K562 (cell line): Measurements from ENCODE around the gene STX7. TPM values are rescaled to one million over a fixed set of nuclear protein-coding genes. Genes with fewer than 3 reads are reported as not detected.
A peak's percentile ranks its signal among the peaks of the same experiment; 100 is the strongest.

Experiments
- BCLAF1 ChIP-seq, 2 experiments: fragments of 450-650 bp in 1 of 2; IDR thresholded peaks; 2 replicates each; pipeline ENCODE4 v1.6.1; 2011 to 2017; ENCODE audit warnings: low read depth in 2 of 2, antibody characterized with exemption in 1 of 2, borderline replicate concordance in 1 of 2, low read length in 1 of 2, mild to moderate bottlenecking in 1 of 2, mixed read lengths in 1 of 2; ENCODE audit not compliant: control insufficient read depth in 1 of 2
- E2F6 ChIP-seq, 2 experiments: IDR thresholded peaks; 2 replicates each; pipeline ENCODE4 v1.6.1; 2011; ENCODE audit warnings: borderline replicate concordance in 1 of 2, control low read depth in 1 of 2, low read depth in 1 of 2, low read length in 1 of 2, mild to moderate bottlenecking in 1 of 2, mixed read lengths in 1 of 2, moderate library complexity in 1 of 2; ENCODE audit not compliant: insufficient read depth in 1 of 2, insufficient read length in 1 of 2, poor library complexity in 1 of 2, severe bottlenecking in 1 of 2; ENCODE audit errors: extremely low read depth in 1 of 2
- NFXL1 ChIP-seq: fragments of 450-650 bp; formaldehyde crosslinking; IDR thresholded peaks from 2 replicates; pipeline ENCODE4 v1.4.0; 2021; ENCODE audit warnings: mild to moderate bottlenecking
- NRF1 ChIP-seq, 2 experiments: fragments of 450-650 bp; IDR thresholded peaks in 1 of 2; conservative IDR thresholded peaks in 1 of 2; 2 replicates each; pipeline ENCODE4 v1.6.1; 2014; ENCODE audit warnings: mild to moderate bottlenecking in 2 of 2
- SMAD4 ChIP-seq: fragments of 250-450 bp; sonication (Bioruptor Pico); conservative IDR thresholded peaks from 2 replicates; pipeline ENCODE4 v1.8.0; 2021; ENCODE audit warnings: inconsistent platforms, mild to moderate bottlenecking, moderate library complexity
- SREBF1 ChIP-seq: fragments of 150-350 bp; IDR thresholded peaks from 2 replicates; pipeline ENCODE4 v1.6.1; 2014; ENCODE audit warnings: antibody characterized with exemption, low read depth, low read length, borderline replicate concordance
- TCF3 ChIP-seq: sonication (generic); formaldehyde crosslinking; IDR thresholded peaks from 2 replicates; pipeline ENCODE4 v1.4.0; 2020; ENCODE audit warnings: mild to moderate bottlenecking, missing genetic modification reagents
- ZFP1 ChIP-seq: fragments of 450-650 bp; formaldehyde crosslinking; IDR thresholded peaks from 2 replicates; pipeline ENCODE4 v1.4.0; 2020; ENCODE audit warnings: mild to moderate bottlenecking, mixed read lengths
- ZNF12 ChIP-seq: sonication (generic); formaldehyde crosslinking; IDR thresholded peaks from 2 replicates; pipeline ENCODE4 v1.4.0; 2020; ENCODE audit warnings: mild to moderate bottlenecking, missing genetic modification reagents
- ZNF212 ChIP-seq: fragments of 450-650 bp; formaldehyde crosslinking; IDR thresholded peaks from 2 replicates; pipeline ENCODE4 v1.4.0; 2020; ENCODE audit warnings: mild to moderate bottlenecking
- polyA plus RNA-seq, 8 experiments: library from polyadenylated mRNA; depleted of rRNA in 4 of 8; stranded (reverse) in 5 of 8; unstranded in 3 of 8; fragments of >200 nt; fragmentation: Nextera tagmentation in 2 of 8; fragmentation: Illumina TruSeq in 1 of 8; extraction: Ambion mirVana in 2 of 8; extraction: Trizol in 1 of 8; gene quantifications; 2 replicates each; pipeline versions ENCODE4 v1.2.1 to v1.2.3, GENCODE V29; 2011 to 2014; ENCODE audit warnings: inconsistent platforms in 1 of 8, missing spikeins in 1 of 8
- total RNA-seq, 7 experiments: library from RNA; depleted of rRNA in 6 of 7; stranded (reverse); fragments of >200 nt in 6 of 7; fragmentation: Illumina TruSeq in 2 of 7; extraction: Trizol in 2 of 7; gene quantifications; 2 replicates each; pipeline versions ENCODE4 v1.2.1 to v1.2.3, GENCODE V29; 2011 to 2021; ENCODE audit warnings: low replicate concordance in 1 of 7

STX7 gene
- total and polyA plus RNA-seq, 9 of the 15 experiments (the other 6 are each of a cell fraction or from before 2014, with no cell fraction given): 13.0 to 34.4 (median 25.3) TPM

- TF ChIP-seq SMAD4 (0 out of 2 replicates have a peak, but pooled peaks have one; percentile 21), ZNF12 (CRISPR knock-in tag) (no peak), SREBF1 (no peak), NFXL1 (CRISPR knock-in tag) (no peak), NRF1 (conservative IDR thresholded peaks at IDR 0.05 in 1 of 2, IDR thresholded peaks at IDR 0.05 in 1 of 2) (no peak), ZFP1 (no peak), ZNF212 (CRISPR knock-in tag) (no peak), E2F6 (IDR thresholded peaks at IDR 0.05; ENCODE audit: borderline replicate concordance in 1 of 2, extremely low read depth in 1 of 2, insufficient read depth in 1 of 2, insufficient read length in 1 of 2, low read depth in 1 of 2, low read length in 1 of 2, poor library complexity in 1 of 2, severe bottlenecking in 1 of 2) (peak in 1 of 2 experiments; percentile 39), BCLAF1 (IDR thresholded peaks at IDR 0.05; ENCODE audit: borderline replicate concordance in 1 of 2, control insufficient read depth in 1 of 2, low read depth in 2 of 2, low read length in 1 of 2) (no peak), TCF3 (CRISPR knock-in tag) (no peak)
Measured at GRCh38 chr6:132511210-132511830, 1.6 kb downstream of the STX7 start (continued).
